ENCODE results near the gene HOXD3.

HOXD3 gene

GRCh38 chr2:176122052-176122682, 34.9 kb upstream of the HOXD3 start:
- TF ChIP-seq CREB1 (IDR thresholded peaks at IDR 0.05; ENCODE audit: low read depth): no peak
- no peak for TF ChIP-seq ZBTB7A (IDR thresholded peaks at IDR 0.05; ENCODE audit: low read depth)
- 0 out of 2 replicates have a peak, but pooled peaks have one; percentile 31 for TF ChIP-seq TCF12 (IDR thresholded peaks at IDR 0.05; ENCODE audit: low read depth)
- TF ChIP-seq CEBPB (IDR thresholded peaks at IDR 0.05): no peak
- peak; percentile 97 for TF ChIP-seq USF1 (IDR thresholded peaks at IDR 0.05)

- TF ChIP-seq EGR1 (IDR thresholded peaks at IDR 0.05) (peak; percentile 42; the same call in 1 of the 2 replicates), TAF1 (IDR thresholded peaks at IDR 0.05; ENCODE audit: low read depth) (peak; percentile 64; the same call in 1 of the 2 replicates), EP300 (IDR thresholded peaks at IDR 0.05; ENCODE audit: borderline replicate concordance) (no peak), YY1 (IDR thresholded peaks at IDR 0.05; ENCODE audit: low read depth) (peak; percentile 69), MAX (IDR thresholded peaks at IDR 0.05) (peak; percentile 82), TCF12 (IDR thresholded peaks at IDR 0.05; ENCODE audit: low read depth) (no peak; the same call in 1 of the 2 replicates)
Measured at GRCh38 chr2:176122683-176123410, 34.3 kb upstream of the HOXD3 start, which contains the start of gene HOXD9. TSS of gene HOXD9 (plus strand) at chr2:176122719. CDS start at chr2:176122769, 50 bp downstream.

- TF ChIP-seq RAD21 (IDR thresholded peaks at IDR 0.05; ENCODE audit: low read depth) (no peak), CREB1 (IDR thresholded peaks at IDR 0.05; ENCODE audit: low read depth) (no peak), EP300 (IDR thresholded peaks at IDR 0.05; ENCODE audit: borderline replicate concordance) (no peak), USF1 (IDR thresholded peaks at IDR 0.05) (no peak), MAX (IDR thresholded peaks at IDR 0.05) (no peak), TEAD4 (IDR thresholded peaks at IDR 0.05) (no peak)
Measured at GRCh38 chr2:176123411-176124109, 33.5 kb upstream of the HOXD3 start.

GRCh38 chr2:176124110-176124946, 32.8 kb upstream of the HOXD3 start:
- no peak for TF ChIP-seq RAD21 (IDR thresholded peaks at IDR 0.05; ENCODE audit: low read depth)
- no peak for TF ChIP-seq REST (IDR thresholded peaks at IDR 0.05; ENCODE audit: low read depth)
- no peak for TF ChIP-seq NFIC (IDR thresholded peaks at IDR 0.05)
- TF ChIP-seq ZBTB7A (IDR thresholded peaks at IDR 0.05; ENCODE audit: low read depth): no peak
- no peak for TF ChIP-seq CREB1 (IDR thresholded peaks at IDR 0.05; ENCODE audit: low read depth)
- no peak for TF ChIP-seq MAX (IDR thresholded peaks at IDR 0.05)
- TF ChIP-seq EGR1 (IDR thresholded peaks at IDR 0.05): no peak
- TF ChIP-seq EP300 (IDR thresholded peaks at IDR 0.05; ENCODE audit: borderline replicate concordance): no peak
- no peak for TF ChIP-seq YY1 (IDR thresholded peaks at IDR 0.05; ENCODE audit: low read depth)
- no peak for TF ChIP-seq FOXM1 (IDR thresholded peaks at IDR 0.05; ENCODE audit: borderline replicate concordance, low read depth)
- TF ChIP-seq USF1 (IDR thresholded peaks at IDR 0.05): no peak
- no peak for TF ChIP-seq CEBPB (IDR thresholded peaks at IDR 0.05)
- TF ChIP-seq TAF1 (IDR thresholded peaks at IDR 0.05; ENCODE audit: low read depth): no peak
- no peak for TF ChIP-seq TCF12 (IDR thresholded peaks at IDR 0.05; ENCODE audit: low read depth)
- no peak for TF ChIP-seq TEAD4 (IDR thresholded peaks at IDR 0.05)

GRCh38 chr2:176124947-176125771, 31.9 kb upstream of the HOXD3 start:
- TF ChIP-seq TEAD4 (IDR thresholded peaks at IDR 0.05) (no peak), CEBPB (IDR thresholded peaks at IDR 0.05) (no peak), USF1 (IDR thresholded peaks at IDR 0.05) (no peak), CREB1 (IDR thresholded peaks at IDR 0.05; ENCODE audit: low read depth) (no peak), REST (IDR thresholded peaks at IDR 0.05; ENCODE audit: low read depth) (no peak), MAX (IDR thresholded peaks at IDR 0.05) (no peak), YY1 (IDR thresholded peaks at IDR 0.05; ENCODE audit: low read depth) (no peak), FOXM1 (IDR thresholded peaks at IDR 0.05; ENCODE audit: borderline replicate concordance, low read depth) (no peak), EGR1 (IDR thresholded peaks at IDR 0.05) (no peak), TCF12 (IDR thresholded peaks at IDR 0.05; ENCODE audit: low read depth) (no peak), EP300 (IDR thresholded peaks at IDR 0.05; ENCODE audit: borderline replicate concordance) (no peak), NFIC (IDR thresholded peaks at IDR 0.05) (no peak), RAD21 (IDR thresholded peaks at IDR 0.05; ENCODE audit: low read depth) (no peak), TAF1 (IDR thresholded peaks at IDR 0.05; ENCODE audit: low read depth) (no peak), ZBTB7A (IDR thresholded peaks at IDR 0.05; ENCODE audit: low read depth) (no peak)
